ENCODE data around the gene LYPLA2. TPM values are rescaled to one million over a fixed set of nuclear protein-coding genes. Genes with fewer than 3 reads are reported as not detected.
"Not testable (repeated sequence)": the region's sequence is repeated elsewhere in the genome, so short reads cannot be mapped to it uniquely, and the experiment has no call there.

The LYPLA2 gene
- total RNA-seq, 2 donors from 2014 or later = 117 to 120 TPM

DNA sequence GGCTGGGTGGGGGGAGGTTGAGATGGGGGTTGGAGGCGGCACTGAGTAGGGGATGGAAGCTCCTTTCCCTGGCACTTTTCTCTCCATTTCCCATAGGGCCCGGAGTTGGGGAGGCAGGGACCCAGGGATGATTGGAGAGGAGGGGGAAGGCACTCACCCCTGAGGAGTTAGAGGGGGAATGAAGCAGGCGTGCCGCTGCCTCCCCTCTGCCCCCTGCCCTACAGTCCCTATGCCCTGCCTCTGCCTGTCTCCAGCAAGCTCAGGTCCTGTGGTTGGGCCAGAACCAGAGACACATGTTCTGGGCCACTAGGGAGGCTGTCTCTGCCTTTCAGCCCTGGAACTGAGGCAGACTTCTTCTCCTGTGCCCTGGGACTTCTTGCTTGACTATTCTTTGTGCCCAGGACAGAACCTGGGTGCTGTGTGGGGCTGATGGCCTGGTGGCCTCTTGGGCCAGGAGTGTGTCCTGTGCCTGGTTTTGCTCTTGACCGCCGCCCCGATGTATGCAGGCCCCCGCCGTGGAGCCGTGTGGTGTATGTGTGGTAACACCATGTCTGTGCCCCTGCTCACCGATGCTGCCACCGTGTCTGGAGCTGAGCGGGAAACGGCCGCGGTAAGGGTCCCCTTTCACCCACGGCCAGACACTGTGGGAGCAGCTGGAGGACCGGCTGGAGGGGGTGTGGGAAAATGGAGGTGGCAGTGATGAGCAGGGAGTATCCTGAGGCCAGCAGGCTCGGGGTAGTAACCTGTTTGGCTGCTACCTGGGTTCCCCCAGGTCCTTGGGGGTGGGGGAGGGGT is 1.4 kb downstream of the LYPLA2 start:
- Mint-ChIP-seq H3K27me3 (no peaks in the 10 kb centered on the region), H3K4me3 (peak overlapping the region; percentile 95), H3K36me3 (peaks cover 9% of the 10 kb centered on the region), H3K27ac (peak overlapping the region; percentile 88 to 96), H3K9me3 (no peaks in the 10 kb centered on the region), H3K4me1 (ENCODE audit: low read depth in 2 of 2) (peaks cover 16 to 22% of the 10 kb centered on the region in 2 donors)
- DNase-seq (ENCODE audit: low spot score) (no peak), ATAC-seq (no peak)

DNA sequence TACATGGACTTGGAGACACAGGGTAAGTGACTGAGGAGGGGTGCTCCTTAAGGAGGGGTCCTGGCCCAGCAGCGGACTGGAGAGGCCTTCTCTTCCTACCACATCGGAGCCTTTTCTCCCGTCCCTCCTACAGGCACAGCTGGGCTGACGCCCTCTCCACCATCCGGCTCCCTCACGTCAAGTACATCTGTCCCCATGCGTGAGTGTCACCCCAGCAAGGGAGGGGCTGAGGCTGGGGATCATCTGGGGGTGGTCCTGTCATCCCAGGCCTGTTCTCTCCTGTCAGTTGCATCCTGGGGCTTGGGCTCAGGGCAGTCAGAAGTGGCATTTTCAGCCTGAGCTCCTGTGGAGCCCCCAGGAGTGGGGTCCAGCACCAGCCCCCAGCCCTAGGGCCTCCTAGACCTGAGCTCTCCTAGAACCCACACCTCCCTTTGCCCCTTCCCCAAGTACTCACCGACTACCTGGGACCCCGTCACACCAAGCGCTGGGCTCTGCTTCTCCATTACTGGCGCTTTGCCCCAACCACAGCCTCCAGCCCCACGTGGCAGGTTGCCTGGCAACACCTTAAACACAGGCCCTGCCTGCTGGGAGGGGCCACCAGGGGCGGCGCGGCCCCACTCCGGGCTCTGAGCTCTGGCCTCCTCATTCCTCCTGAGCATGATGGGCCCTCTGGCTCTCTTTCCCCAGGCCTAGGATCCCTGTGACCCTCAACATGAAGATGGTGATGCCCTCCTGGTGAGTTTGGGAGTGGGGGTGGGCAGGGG is 2.3 kb downstream of the LYPLA2 start:
- Mint-ChIP-seq H3K27ac (peak overlapping the region in 1 of 2 donors; percentile 16), H3K36me3 (peaks cover under 1% of the 10 kb centered on the region), H3K4me1 (ENCODE audit: low read depth in 2 of 2) (peaks cover 16 to 22% of the 10 kb centered on the region in 2 donors), H3K9me3 (no peaks in the 10 kb centered on the region), H3K4me3 (peak overlapping the region; percentile 15), H3K27me3 (no peaks in the 10 kb centered on the region)
- ATAC-seq (no peak), DNase-seq (ENCODE audit: low spot score) (no peak)

DNA sequence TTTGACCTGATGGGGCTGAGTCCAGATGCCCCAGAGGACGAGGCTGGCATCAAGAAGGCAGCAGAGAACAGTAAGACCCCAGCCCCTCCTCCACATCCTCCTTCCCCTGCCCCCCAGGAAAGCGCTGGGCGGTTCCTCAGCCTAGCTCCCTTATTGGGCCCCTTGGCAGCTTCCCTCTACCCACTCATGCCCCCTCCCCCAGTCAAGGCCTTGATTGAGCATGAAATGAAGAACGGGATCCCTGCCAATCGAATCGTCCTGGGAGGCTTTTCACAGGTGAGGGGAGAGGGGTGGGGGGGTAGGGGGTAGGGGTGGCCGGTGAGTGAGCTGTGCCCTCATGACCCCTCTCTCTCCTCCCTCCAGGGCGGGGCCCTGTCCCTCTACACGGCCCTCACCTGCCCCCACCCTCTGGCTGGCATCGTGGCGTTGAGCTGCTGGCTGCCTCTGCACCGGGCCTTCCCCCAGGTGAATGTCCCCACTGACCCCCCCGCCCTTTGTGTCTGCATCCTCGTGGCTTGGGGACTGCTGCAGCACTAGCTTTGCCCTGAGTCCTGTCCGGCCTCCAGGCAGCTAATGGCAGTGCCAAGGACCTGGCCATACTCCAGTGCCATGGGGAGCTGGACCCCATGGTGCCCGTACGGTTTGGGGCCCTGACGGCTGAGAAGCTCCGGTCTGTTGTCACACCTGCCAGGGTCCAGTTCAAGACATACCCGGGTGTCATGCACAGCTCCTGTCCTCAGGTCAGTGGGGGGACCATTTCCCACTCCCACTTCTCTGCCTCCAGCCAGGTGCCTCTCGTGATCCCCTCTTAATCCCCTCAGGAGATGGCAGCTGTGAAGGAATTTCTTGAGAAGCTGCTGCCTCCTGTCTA is 3.2 kb downstream of the LYPLA2 start:
- H3K4me1 Mint-ChIP-seq (ENCODE audit: low read depth in 2 of 2) = peaks cover 16 to 25% of the 10 kb centered on the region in 2 donors
- no peak for DNase-seq (ENCODE audit: low spot score)
- no peak for ATAC-seq
- peak overlapping the region in 1 of 2 donors; percentile 16 for H3K27ac Mint-ChIP-seq
- no peaks in the 10 kb centered on the region for H3K36me3 Mint-ChIP-seq
- H3K27me3 Mint-ChIP-seq = no peaks in the 10 kb centered on the region
- H3K9me3 Mint-ChIP-seq = no peaks in the 10 kb centered on the region
- no peak overlapping the region for H3K4me3 Mint-ChIP-seq

DNA sequence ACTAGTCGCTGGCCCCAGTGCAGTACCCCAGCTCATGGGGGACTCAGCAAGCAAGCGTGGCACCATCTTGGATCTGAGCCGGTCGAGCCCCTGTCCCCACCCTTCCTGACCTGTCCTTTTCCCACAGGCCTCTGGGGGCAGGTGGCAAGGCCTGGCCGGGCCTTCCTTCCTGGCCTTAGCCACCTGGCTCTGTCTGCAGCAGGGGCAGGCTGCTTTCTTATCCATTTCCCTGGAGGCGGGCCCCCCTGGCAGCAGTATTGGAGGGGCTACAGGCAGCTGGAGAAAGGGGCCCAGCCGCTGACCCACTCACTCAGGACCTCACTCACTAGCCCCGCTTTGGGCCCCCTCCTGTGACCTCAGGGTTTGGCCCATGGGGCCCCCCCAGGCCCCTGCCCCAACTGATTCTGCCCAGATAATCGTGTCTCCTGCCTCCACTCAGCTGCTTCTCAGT is 3.8 kb downstream of the LYPLA2 start:
- H3K4me1 Mint-ChIP-seq (ENCODE audit: low read depth in 2 of 2) = peaks cover 18 to 24% of the 10 kb centered on the region in 2 donors
- H3K9me3 Mint-ChIP-seq; ATAC-seq; H3K4me3 Mint-ChIP-seq; H3K27me3 Mint-ChIP-seq; H3K36me3 Mint-ChIP-seq; DNase-seq (ENCODE audit: low spot score): not testable (repeated sequence)
- H3K27ac Mint-ChIP-seq = peak overlapping the region in 1 of 2 donors; percentile 16

DNA sequence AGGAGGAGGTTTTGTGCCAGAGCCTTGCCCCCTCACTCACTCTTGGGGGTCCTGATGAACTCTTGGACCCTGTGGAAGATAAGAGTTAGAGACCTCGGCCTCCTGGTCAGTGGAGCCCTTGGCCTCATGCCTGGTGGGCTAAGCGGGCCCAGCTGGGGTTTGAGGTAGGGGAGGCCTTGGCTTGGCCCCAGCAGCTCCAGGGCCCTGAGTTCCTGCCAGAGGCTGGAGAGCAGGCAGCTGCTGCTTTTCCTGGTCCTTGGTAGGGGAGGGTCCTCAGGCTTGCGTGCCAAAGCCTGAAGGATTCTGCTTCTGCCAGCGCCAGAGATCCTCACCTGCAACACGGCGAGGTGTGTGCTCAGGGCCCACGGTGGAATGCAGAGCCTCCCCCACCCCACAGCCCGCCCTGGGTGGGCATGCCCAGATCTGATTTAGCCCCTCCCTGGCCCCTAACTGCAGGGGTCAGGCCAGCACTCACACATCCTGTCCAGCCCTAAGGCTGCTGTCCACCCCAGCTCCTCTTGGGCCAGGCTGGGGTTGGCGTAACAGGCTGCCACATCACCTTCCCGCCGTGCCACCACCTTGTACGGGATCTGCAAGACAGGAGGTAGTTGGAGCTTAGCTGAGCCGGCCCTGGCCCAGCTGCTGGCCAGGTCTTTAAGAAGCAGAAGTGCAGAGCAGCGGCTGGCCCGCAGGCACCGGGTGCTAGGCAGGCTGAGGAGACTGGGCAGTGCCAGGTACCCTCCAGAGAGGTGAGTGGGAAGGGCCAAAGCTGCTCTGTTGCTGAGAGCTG is 4.9 kb downstream of the LYPLA2 start:
- Mint-ChIP-seq H3K27ac (no peak overlapping the region), H3K36me3 (no peaks in the 10 kb centered on the region), H3K4me3 (no peak overlapping the region), H3K27me3 (no peaks in the 10 kb centered on the region), H3K4me1 (ENCODE audit: low read depth in 2 of 2) (peaks cover 13 to 18% of the 10 kb centered on the region in 2 donors), H3K9me3 (no peaks in the 10 kb centered on the region)
- ATAC-seq (no peak), DNase-seq (ENCODE audit: low spot score) (no peak)

DNA sequence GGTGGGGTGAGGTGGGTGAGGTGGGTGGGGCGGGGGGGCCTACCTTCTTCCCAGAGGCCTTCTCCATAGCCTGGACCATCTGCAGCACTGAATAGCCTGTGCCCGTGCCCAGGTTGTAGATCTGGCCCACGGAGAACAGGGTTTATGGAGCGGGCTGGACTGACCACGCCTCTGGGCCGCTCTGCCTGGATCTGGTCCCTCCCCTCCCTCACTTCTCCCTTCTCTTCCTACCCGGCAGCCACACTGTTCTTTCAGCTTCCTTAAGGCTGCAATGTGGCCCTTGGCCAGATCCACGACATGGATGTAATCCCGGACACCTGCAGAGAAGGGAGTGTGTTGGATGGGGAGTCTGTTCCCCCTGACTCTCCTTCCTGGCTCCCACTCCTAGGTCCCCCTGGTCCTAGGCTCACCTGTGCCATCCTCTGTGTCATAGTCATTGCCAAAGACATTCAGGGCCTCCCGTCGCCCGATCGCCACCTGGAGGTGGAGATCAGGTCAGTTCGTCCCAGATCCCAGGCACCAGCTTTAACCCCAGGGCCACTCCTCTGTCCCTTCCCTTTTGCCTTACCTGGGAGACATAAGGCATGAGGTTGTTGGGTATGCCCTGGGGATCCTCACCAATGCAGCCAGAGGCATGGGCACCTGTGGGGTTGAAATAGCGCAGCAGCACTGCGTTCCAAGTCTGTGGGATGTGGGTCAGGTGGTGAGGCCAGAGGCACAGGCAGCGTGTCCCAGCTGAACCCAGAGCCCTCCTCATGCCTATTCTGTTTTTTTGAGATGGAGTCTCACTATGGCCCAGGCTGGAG is 5.7 kb downstream of the LYPLA2 start:
- no peaks in the 10 kb centered on the region for H3K27me3 Mint-ChIP-seq
- H3K36me3 Mint-ChIP-seq = no peaks in the 10 kb centered on the region
- H3K27ac Mint-ChIP-seq = no peak overlapping the region
- no peak overlapping the region for H3K4me3 Mint-ChIP-seq
- ATAC-seq = no peak
- H3K4me1 Mint-ChIP-seq (ENCODE audit: low read depth in 2 of 2) = peaks cover 12 to 16% of the 10 kb centered on the region in 2 donors
- DNase-seq (ENCODE audit: low spot score) = no peak
- H3K9me3 Mint-ChIP-seq = no peaks in the 10 kb centered on the region

DNA sequence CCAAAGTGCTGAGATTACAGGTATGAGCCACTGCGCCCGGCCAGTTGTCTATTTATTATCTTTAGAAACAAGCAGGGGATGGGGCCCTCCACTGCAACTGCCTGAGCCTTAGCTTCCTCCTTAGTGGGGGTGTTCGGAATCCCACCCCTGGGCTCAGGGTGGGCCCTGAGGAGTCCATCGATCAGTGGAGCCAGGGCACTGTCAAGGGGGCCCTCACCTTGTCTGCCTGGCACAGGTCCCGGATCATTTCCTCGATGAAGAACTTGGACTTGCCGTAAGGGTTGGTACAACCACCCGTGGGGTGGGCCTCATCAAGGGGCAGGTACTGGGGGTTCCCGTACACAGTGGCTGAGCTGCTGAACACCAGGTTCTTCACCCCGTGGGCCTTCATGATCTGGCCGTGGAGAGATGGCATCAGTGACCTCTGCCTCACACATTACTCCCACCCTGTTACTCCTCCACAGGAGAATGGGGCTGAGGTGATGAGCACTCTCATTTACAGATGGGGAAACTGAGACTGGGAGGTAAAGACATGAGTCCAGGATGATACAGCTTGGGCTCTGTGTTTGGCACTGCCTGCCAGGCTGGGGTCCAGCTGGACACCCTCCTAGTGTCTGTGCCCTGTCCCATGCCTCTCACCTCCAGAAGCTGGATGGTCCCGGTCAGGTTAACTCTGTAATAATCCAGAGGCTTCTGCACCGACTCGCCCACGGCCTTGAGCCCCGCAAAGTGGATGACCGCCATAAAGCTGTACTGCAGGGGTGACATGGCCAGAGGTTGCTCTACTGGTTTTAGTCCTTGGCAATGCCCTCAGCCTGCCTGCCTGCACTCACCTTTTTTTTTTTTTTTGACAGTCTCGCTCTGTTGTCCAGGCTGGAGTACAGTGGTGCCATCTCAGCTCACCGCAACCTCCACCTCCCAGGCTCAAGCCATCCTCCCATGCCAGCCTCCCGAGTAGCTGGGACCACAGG is 6.8 kb downstream of the LYPLA2 start:
- no peak overlapping the region for H3K4me3 Mint-ChIP-seq
- no peaks in the 10 kb centered on the region for H3K36me3 Mint-ChIP-seq
- H3K4me1 Mint-ChIP-seq (ENCODE audit: low read depth in 2 of 2) = peaks cover 9 to 11% of the 10 kb centered on the region in 2 donors
- ATAC-seq (no peak), DNase-seq (ENCODE audit: low spot score) (no peak)
- no peaks in the 10 kb centered on the region for H3K9me3 Mint-ChIP-seq
- H3K27me3 Mint-ChIP-seq = no peaks in the 10 kb centered on the region
- no peak overlapping the region for H3K27ac Mint-ChIP-seq

DNA sequence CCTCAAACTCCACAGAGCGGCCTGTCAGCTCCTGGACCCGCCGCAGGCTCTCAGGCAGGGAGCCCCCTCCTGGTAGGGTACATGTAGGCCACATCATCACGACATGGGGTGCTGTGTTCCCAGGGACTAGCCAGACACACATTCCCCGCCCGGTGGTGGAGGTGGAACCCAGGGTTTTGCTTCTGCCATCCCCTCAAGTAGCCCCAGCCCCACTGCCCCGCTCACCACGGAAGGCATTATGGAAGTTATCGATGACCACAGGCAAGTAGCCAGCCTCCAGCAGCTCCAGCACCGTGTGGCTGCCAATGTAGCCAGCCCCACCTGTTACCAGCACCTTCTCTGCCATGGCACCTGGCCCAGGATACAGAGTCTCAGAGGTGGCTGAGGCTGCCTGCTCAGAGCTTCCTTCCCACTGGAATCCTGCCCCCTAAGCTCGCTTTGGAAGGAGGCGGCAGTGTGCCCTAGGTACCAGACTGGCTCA is 7.8 kb downstream of the LYPLA2 start:
- no peak for ATAC-seq

DNA sequence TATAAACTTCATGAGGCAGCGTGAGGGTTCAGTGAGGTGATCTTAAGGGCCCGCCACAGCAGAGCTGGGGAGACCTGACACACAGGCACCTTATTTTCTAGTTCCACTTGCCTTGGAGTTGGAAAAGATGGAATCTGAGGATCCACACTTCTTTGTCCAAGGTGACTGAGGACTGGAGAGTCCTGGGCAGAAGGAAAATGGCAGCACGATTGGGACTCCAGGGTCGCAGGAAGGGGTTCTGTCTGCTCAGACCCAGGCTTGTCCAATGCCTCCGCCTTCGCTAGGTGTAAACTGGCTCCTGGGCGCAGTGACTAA is 8.3 kb downstream of the LYPLA2 start:
- H3K27ac Mint-ChIP-seq = peak overlapping the region; percentile 85 to 93
- no peaks in the 10 kb centered on the region for H3K9me3 Mint-ChIP-seq
- no peaks in the 10 kb centered on the region for H3K27me3 Mint-ChIP-seq

More for the DNA sequence above, 7.8 kb downstream of the LYPLA2 start:
- Mint-ChIP-seq H3K9me3 (no peaks in the 10 kb centered on the region), H3K27ac (peak overlapping the region; percentile 85 to 93), H3K36me3 (no peaks in the 10 kb centered on the region), H3K4me3 (no peak overlapping the region), H3K27me3 (no peaks in the 10 kb centered on the region), H3K4me1 (ENCODE audit: low read depth in 2 of 2) (peaks cover 9 to 11% of the 10 kb centered on the region in 2 donors)
- no peak for DNase-seq (ENCODE audit: low spot score)

DNA sequence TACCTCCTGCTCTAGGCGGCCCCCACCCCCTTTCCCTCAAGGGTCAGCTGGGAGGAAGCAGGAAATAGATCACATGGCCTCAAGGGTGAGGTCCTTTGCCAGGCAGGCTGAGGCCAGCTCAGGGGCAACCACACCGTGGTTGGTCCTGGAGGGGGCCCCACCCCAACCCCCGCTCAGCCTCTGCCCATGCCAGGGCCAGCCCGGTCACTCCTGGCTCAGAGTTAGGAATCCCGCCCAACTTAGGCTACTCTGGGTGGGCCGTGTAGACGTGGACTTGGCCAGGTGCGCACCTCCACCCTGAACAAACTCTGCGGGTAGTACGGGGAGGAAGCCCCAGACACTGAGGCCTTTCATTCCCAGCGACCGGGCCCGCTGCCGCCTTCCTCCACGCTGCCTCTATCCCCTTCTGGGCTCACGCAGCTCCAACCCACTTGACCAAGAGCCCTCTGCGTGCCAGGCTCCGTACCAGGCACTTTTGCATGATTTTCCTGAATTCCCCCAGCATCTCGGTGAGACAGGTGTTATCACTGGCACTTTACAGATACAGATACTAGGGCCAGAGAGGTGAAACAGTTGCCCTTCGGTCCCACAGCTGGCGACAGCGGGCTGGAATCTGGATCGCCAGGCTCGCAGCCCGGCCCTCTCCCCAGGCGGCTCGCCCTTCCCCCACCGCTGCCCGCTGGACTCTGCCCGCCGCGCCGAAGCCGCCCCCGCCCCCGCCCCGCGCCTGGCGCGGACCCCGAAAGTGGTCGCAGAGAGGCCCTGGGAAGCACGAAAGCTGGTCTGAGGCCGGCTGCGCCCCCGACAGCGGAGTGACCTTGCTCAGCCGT is 8.8 kb downstream of the LYPLA2 start:
- H3K9me3 Mint-ChIP-seq = no peaks in the 10 kb centered on the region
- no peaks in the 10 kb centered on the region for H3K27me3 Mint-ChIP-seq
- H3K4me1 Mint-ChIP-seq (ENCODE audit: low read depth in 2 of 2) = peaks cover 9 to 11% of the 10 kb centered on the region in 2 donors
- ATAC-seq (peak; percentile 60 to 62), DNase-seq (ENCODE audit: low spot score) (peak; percentile 85)
- H3K4me3 Mint-ChIP-seq = peak overlapping the region; percentile 95
- H3K27ac Mint-ChIP-seq = peak overlapping the region; percentile 85 to 93
- no peaks in the 10 kb centered on the region for H3K36me3 Mint-ChIP-seq

More for the DNA sequence above, 8.3 kb downstream of the LYPLA2 start:
- Mint-ChIP-seq H3K4me1 (ENCODE audit: low read depth in 2 of 2) (peaks cover 9 to 11% of the 10 kb centered on the region in 2 donors), H3K36me3 (no peaks in the 10 kb centered on the region), H3K4me3 (peak overlapping the region; percentile 95)
- DNase-seq (ENCODE audit: low spot score) = no peak
- ATAC-seq = no peak
